Neutrophil (primary cell): ENCODE results near the gene PLOD3.

Experiments
- H3K27ac ChIP-seq: fragments of 200-600 bp; sonication (generic); 2 replicates; pipeline ENCODE4 v1.5.1; 2016; ENCODE audit warnings: mild to moderate bottlenecking, moderate library complexity
- H3K27me3 ChIP-seq: fragments of 200-600 bp; sonication (generic); 2 replicates; pipeline ENCODE4 v1.6.0; 2016; ENCODE audit warnings: mild to moderate bottlenecking
- H3K36me3 ChIP-seq: fragments of 200-600 bp; sonication (generic); 2 replicates; pipeline ENCODE4 v1.5.1; 2017
- H3K4me1 ChIP-seq, 2 experiments: fragments of 200-600 bp in 1 of 2; sonication (generic) in 1 of 2; 1 replicate in 1 of 2; 2 replicates in 1 of 2; pipeline versions ENCODE4 v1.5.1 to v1.6.1; 2013 to 2016; ENCODE audit warnings: low read depth in 1 of 2, low read length in 1 of 2, mild to moderate bottlenecking in 1 of 2, moderate library complexity in 1 of 2; ENCODE audit not compliant: control insufficient read depth in 1 of 2, insufficient read depth in 1 of 2
- H3K4me3 ChIP-seq, 2 experiments: fragments of 200-600 bp in 1 of 2; sonication (generic) in 1 of 2; 1 replicate in 1 of 2; 2 replicates in 1 of 2; pipeline ENCODE4 v1.5.1; 2013 to 2016; ENCODE audit warnings: low read depth in 1 of 2, low read length in 1 of 2, mild to moderate bottlenecking in 1 of 2, moderate library complexity in 1 of 2
- H3K9me3 ChIP-seq: fragments of 200-600 bp; sonication (generic); 2 replicates; pipeline ENCODE4 v1.5.1; 2016
- TF ChIP-seq, protein P1 (sequence below): fragments of 200-600 bp; sonication (generic); IDR thresholded peaks from 2 replicates; pipeline ENCODE4 v1.5.1; 2016; ENCODE audit warnings: antibody characterized with exemption

The PLOD3 gene

DNA sequence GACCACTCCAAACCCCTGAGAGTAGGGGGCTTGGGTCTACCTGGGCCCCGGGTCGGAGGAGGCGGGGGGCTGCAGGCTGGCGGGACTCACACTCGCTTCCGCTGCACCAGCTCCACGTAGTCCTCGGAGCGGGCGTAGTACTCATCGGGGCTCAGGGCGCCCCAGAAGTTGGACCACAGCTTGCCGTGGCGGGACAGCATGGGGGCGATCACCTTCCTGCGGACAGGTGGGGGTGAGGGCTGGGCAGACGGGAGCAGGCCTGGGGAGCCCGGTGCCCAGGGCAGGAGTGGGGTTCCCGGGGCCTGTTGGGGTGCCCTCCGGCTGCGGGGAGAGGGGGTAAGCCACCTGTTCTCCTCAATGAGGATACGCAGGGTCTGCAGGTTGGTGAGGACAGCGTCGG, 5.9 kb downstream of the PLOD3 start:
- TF ChIP-seq, protein P1, sequence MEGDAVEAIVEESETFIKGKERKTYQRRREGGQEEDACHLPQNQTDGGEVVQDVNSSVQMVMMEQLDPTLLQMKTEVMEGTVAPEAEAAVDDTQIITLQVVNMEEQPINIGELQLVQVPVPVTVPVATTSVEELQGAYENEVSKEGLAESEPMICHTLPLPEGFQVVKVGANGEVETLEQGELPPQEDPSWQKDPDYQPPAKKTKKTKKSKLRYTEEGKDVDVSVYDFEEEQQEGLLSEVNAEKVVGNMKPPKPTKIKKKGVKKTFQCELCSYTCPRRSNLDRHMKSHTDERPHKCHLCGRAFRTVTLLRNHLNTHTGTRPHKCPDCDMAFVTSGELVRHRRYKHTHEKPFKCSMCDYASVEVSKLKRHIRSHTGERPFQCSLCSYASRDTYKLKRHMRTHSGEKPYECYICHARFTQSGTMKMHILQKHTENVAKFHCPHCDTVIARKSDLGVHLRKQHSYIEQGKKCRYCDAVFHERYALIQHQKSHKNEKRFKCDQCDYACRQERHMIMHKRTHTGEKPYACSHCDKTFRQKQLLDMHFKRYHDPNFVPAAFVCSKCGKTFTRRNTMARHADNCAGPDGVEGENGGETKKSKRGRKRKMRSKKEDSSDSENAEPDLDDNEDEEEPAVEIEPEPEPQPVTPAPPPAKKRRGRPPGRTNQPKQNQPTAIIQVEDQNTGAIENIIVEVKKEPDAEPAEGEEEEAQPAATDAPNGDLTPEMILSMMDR, result no peak
- H3K9me3 ChIP-seq, result no peaks in the 10 kb centered on the region
- no peak overlapping the region for H3K4me3 ChIP-seq
- H3K27ac ChIP-seq, result no peak overlapping the region
- peaks cover 3 to 4% of the 10 kb centered on the region in 2 experiments for H3K4me1 ChIP-seq
- peaks cover 51% of the 10 kb centered on the region for H3K36me3 ChIP-seq
- H3K27me3 ChIP-seq, result no peaks in the 10 kb centered on the region

GRCh38 chr7:101210143-101210542, 7.2 kb downstream of the PLOD3 start:
- no peaks in the 10 kb centered on the region for H3K27me3 ChIP-seq
- TF ChIP-seq, protein P1, result no peak
- no peak overlapping the region for H3K4me3 ChIP-seq
- no peaks in the 10 kb centered on the region for H3K9me3 ChIP-seq
- peaks cover 58% of the 10 kb centered on the region for H3K36me3 ChIP-seq
- H3K27ac ChIP-seq, result no peak overlapping the region
- no peaks in the 10 kb centered on the region for H3K4me1 ChIP-seq

DNA sequence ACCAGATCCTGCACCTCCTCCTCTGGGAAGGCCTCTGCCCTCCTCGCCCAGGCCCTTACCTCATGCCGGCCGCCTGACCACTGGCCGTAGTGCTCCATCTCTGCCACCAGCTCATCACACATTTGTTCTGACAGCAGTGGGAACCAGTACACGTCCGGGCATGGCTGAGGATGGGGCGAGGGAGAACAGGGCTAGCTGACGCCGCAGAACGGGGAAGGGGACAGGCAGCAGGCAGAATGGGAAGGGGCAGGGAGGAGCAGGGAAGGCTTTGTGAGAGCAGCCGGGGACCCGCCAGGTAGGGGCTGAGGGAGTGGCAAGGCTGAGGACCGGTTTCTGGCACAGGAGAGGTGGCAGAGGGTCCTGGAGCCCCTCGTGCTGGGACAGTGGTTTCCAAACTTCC, 8.6 kb downstream of the PLOD3 start:
- H3K36me3 ChIP-seq, result peaks cover 56% of the 10 kb centered on the region
- H3K27me3 ChIP-seq, result peaks cover 6% of the 10 kb centered on the region
- no peaks in the 10 kb centered on the region for H3K9me3 ChIP-seq
- H3K4me1 ChIP-seq, result peaks cover 8 to 10% of the 10 kb centered on the region in 2 experiments
- TF ChIP-seq, protein P1, result no peak
- H3K4me3 ChIP-seq, result no peak overlapping the region
- H3K27ac ChIP-seq, result no peak overlapping the region

DNA sequence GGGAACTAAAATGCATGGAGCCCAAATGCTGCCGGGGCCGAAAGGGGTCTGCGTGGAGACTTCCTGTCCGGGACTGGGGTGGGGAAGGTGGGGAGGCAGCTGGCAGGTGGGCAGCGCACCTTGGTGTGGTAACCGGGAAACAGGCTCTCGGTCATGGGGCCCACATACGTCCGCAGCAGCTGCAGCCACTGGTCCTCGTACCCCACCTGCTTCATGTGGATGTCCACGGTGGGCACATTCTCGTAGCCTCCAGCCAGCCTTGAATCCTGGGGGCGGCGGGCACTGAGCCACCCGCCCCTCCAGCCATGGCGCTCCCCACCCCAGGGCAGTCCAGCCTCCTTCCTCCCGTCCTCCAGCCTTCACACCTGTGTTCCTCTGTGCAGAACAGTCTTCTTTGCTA, 9.9 kb downstream of the PLOD3 start:
- no peak overlapping the region for H3K4me3 ChIP-seq
- TF ChIP-seq, protein P1, result no peak
- no peaks in the 10 kb centered on the region for H3K9me3 ChIP-seq
- H3K27ac ChIP-seq, result no peak overlapping the region
- peaks cover 56% of the 10 kb centered on the region for H3K36me3 ChIP-seq
- peaks cover 19% of the 10 kb centered on the region for H3K27me3 ChIP-seq
- H3K4me1 ChIP-seq, result peaks cover 9 to 16% of the 10 kb centered on the region in 2 experiments

- H3K4me3 ChIP-seq, result no peak overlapping the region
- H3K36me3 ChIP-seq, result peaks cover 49% of the 10 kb centered on the region
- TF ChIP-seq, protein P1, result no peak
- no peaks in the 10 kb centered on the region for H3K9me3 ChIP-seq
- peaks cover 9 to 23% of the 10 kb centered on the region in 2 experiments for H3K4me1 ChIP-seq
- peaks cover 27% of the 10 kb centered on the region for H3K27me3 ChIP-seq
- no peak overlapping the region for H3K27ac ChIP-seq
These were observed 10.7 kb downstream of the PLOD3 start for GRCh38 chr7:101206665-101207042.
